Measurements from ENCODE around the gene MTFR1L. TPM values are rescaled to one million over a fixed set of nuclear protein-coding genes. Genes with fewer than 3 reads are reported as not detected.

The MTFR1L gene
- total RNA-seq, 1 donor from 2014 or later, result 44.6 TPM

DNA sequence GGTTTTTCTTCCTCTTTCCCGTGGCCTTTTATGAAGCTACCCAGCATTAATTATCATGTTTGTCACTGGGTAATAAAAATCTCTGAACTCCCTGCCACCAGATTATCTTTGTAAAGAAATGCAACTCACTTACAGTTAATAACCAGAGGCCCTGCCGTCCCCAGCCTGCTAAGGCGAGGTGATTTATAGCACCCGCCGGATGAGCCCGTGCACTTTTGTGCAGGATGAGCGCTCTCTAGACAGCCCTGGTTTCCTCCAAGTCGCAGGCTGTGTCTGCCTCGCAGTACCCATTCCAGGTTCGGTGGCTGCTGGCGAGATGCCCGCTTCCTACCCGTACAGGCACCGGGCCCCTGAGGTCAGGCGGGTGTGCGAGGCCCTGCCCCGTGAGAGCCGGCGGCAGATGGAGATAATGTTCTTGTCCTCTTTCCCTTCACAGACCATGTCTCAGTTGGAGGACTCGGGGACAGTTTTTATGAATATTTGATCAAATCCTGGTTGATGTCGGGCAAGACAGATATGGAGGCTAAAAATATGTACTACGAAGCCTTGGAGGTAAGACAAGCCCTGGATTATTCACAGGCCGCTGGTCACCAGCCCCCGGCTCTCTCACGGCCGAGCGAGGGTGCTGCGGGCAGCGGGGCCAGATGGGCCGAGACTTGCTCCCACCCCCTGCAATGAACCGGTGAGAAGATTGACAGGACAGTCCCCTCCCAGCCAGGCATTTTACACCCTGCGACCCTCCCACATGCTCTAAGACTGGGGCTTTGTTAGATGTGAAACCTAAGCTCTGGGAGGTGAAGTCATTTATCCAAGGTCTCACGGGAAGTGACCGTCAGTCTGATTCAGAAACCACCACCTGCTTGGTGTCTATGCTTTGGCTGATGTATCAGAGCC, 48.3 kb upstream of the MTFR1L start:
- Mint-ChIP-seq H3K4me3 (ENCODE audit: unreplicated experiment) (peak overlapping the region; percentile 8), H3K27ac (ENCODE audit: unreplicated experiment) (peak overlapping the region; percentile 9), H3K36me3 (ENCODE audit: low read depth, unreplicated experiment) (no peaks in the 10 kb centered on the region), H3K9me3 (ENCODE audit: unreplicated experiment) (no peaks in the 10 kb centered on the region), H3K27me3 (ENCODE audit: low read depth, unreplicated experiment) (peaks cover 9% of the 10 kb centered on the region), H3K4me1 (ENCODE audit: low read depth, unreplicated experiment) (peaks cover 28% of the 10 kb centered on the region)
- H3K4me2 ChIP-seq (ENCODE audit: low read length), result peak overlapping the region; percentile 36
- no peaks in the 10 kb centered on the region for H3K79me2 ChIP-seq (ENCODE audit: insufficient read depth, low read length)
- peaks cover 9% of the 10 kb centered on the region for H3K4me1 ChIP-seq (ENCODE audit: insufficient read depth, low read length)
- no peaks in the 10 kb centered on the region for H4K20me1 ChIP-seq (ENCODE audit: insufficient read depth, low read length)
- DNase-seq (ENCODE audit: low read depth), result peak; percentile 36
- peak overlapping the region; percentile 23 for H3K9ac ChIP-seq (ENCODE audit: low read length)
- no peak for FAIRE-seq
- TF ChIP-seq EZH2 (IDR thresholded peaks at IDR 0.05; ENCODE audit: insufficient read depth, low read length), result no peak
- TF ChIP-seq, protein P1, sequence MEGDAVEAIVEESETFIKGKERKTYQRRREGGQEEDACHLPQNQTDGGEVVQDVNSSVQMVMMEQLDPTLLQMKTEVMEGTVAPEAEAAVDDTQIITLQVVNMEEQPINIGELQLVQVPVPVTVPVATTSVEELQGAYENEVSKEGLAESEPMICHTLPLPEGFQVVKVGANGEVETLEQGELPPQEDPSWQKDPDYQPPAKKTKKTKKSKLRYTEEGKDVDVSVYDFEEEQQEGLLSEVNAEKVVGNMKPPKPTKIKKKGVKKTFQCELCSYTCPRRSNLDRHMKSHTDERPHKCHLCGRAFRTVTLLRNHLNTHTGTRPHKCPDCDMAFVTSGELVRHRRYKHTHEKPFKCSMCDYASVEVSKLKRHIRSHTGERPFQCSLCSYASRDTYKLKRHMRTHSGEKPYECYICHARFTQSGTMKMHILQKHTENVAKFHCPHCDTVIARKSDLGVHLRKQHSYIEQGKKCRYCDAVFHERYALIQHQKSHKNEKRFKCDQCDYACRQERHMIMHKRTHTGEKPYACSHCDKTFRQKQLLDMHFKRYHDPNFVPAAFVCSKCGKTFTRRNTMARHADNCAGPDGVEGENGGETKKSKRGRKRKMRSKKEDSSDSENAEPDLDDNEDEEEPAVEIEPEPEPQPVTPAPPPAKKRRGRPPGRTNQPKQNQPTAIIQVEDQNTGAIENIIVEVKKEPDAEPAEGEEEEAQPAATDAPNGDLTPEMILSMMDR (IDR thresholded peaks at IDR 0.05; ENCODE audit: insufficient read depth, low read depth, low read length), result no peak
- H3K27ac ChIP-seq (ENCODE audit: low read depth, low read length), result no peak overlapping the region
- H3K4me3 ChIP-seq (ENCODE audit: insufficient read depth, low read depth, low read length), result no peak overlapping the region
- no peaks in the 10 kb centered on the region for H3K36me3 ChIP-seq (ENCODE audit: insufficient read depth, low read length)
- no peaks in the 10 kb centered on the region for H3K9me3 ChIP-seq (ENCODE audit: insufficient read depth, low read depth, low read length)
- no peaks in the 10 kb centered on the region for H3K27me3 ChIP-seq (ENCODE audit: insufficient read depth, low read length)
- H2AFZ ChIP-seq (ENCODE audit: low read depth, low read length), result peak overlapping the region; percentile 57

DNA sequence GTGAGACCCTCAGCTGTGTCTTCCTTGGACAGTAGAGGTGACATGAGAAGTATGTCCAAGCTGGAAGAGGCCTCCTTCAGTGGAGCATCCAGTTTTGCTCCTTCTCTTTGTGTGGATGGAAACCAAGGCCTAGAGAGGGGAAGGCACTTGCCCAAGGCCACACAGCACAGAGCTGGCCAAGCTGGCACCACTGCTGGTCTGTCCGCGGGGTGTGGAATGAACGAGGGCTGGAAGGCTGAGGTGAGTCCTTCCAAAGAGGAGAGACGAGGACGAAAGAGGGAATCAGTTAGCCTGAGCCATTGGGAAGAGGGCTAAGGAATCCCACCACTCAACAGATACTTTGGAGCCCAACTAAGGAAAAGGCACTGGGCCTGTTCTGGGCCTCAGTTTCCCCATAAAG, 47.6 kb upstream of the MTFR1L start:
- Mint-ChIP-seq H3K4me1 (ENCODE audit: low read depth, unreplicated experiment) (peaks cover 28% of the 10 kb centered on the region), H3K27me3 (ENCODE audit: low read depth, unreplicated experiment) (peaks cover 9% of the 10 kb centered on the region), H3K4me3 (ENCODE audit: unreplicated experiment) (no peak overlapping the region), H3K9me3 (ENCODE audit: unreplicated experiment) (no peaks in the 10 kb centered on the region), H3K36me3 (ENCODE audit: low read depth, unreplicated experiment) (no peaks in the 10 kb centered on the region), H3K27ac (ENCODE audit: unreplicated experiment) (no peak overlapping the region)
- Histone ChIP-seq H2AFZ (ENCODE audit: low read depth, low read length) (no peak overlapping the region), H3K27ac (ENCODE audit: low read depth, low read length) (no peak overlapping the region), H4K20me1 (ENCODE audit: insufficient read depth, low read length) (no peaks in the 10 kb centered on the region), H3K27me3 (ENCODE audit: insufficient read depth, low read length) (no peaks in the 10 kb centered on the region), H3K9ac (ENCODE audit: low read length) (no peak overlapping the region), H3K79me2 (ENCODE audit: insufficient read depth, low read length) (no peaks in the 10 kb centered on the region), H3K36me3 (ENCODE audit: insufficient read depth, low read length) (no peaks in the 10 kb centered on the region), H3K4me2 (ENCODE audit: low read length) (peak overlapping the region; percentile 36), H3K9me3 (ENCODE audit: insufficient read depth, low read depth, low read length) (no peaks in the 10 kb centered on the region), H3K4me1 (ENCODE audit: insufficient read depth, low read length) (peaks cover 9% of the 10 kb centered on the region), H3K4me3 (ENCODE audit: insufficient read depth, low read depth, low read length) (no peak overlapping the region)
- FAIRE-seq, result no peak
- TF ChIP-seq, protein P1 (IDR thresholded peaks at IDR 0.05; ENCODE audit: insufficient read depth, low read depth, low read length), result no peak
- TF ChIP-seq EZH2 (IDR thresholded peaks at IDR 0.05; ENCODE audit: insufficient read depth, low read length), result no peak
- no peak for DNase-seq (ENCODE audit: low read depth)
